ENCODE results near the gene FHL2.

DNA sequence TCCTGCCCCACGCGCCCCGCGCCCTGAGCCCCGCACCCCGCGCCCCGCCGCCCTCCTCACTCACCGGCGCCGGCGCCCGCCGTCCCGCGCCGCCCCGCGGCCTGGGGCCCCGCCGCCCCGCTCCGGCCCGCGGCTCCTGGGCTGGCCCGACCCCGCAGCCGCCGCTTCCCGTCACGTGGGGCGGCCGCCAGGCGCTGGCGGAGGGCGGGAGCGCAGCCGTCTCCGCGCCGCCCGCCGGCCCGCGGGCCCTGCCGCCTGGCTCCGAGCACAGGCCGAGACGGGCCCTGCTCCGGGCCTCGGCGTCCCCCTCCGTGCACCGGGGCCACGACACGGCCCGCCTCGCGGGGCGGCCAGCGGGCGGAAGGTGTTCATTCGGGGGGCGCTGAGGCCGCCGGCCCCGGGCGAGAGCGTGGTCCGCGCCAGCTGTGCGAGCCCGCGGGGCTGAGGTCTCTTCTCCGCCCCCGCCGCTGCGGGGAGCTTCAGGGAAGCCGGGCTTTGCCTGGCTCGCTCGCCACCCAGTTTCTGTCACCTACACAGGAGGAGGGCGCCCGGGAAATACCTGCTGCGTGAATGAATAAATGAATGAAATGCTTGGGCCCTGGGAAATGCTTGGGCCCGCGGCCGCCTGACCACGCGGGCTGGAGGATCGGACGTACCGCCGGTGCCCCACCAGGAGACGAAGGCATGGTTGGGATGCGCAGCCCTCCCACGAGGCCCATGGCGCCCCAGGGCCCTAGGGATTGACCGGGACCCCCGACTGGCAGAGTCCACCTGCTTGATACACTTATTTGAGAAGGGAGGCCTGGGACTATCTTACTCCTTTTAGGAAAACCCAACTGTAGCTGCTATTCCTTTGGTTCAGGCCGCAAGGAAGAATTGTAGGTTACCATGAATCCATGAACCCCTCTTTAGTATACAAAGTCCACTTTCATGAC, 69.0 kb downstream of the FHL2 start, which contains the start of gene TGFBRAP1:
- TF ChIP-seq CTCF (IDR thresholded peaks at IDR 0.05) (peak in 3 of 6 experiments; percentile 8 to 19 (median 17)), POLR2A (IDR thresholded peaks at IDR 0.05) (peak in 2 of 4 donors; percentile 56 to 61), EP300 (IDR thresholded peaks at IDR 0.05) (no peak)

Measured in upper lobe of left lung (tissue), 4 donors.